Daoy (cell line): ENCODE data around the gene KNL1. TPM values are rescaled to one million over a fixed set of nuclear protein-coding genes. Genes with fewer than 3 reads are reported as not detected.
"Not testable (repeated sequence)": the region's sequence is repeated elsewhere in the genome, so short reads cannot be mapped to it uniquely, and the experiment has no call there.

Source experiments
- DNase-seq: peaks from one replicate; pipeline ENCODE4 v3.0.0-alpha.2; 2015; ENCODE audit warnings: low read depth
- total RNA-seq: library from RNA; depleted of rRNA; stranded (reverse); fragments of >200 nt; shearing (Covaris generic); gene quantifications from 2 replicates; pipeline ENCODE4 v1.2.3, GENCODE V29; 2014

The KNL1 gene
- total RNA-seq, 1 experiment from 2014 or later, result 43.4 TPM

GRCh38 chr15:40581796-40582195, 12.3 kb upstream of the KNL1 start:
- DNase-seq, result not testable (repeated sequence)

- peak; percentile 63 for DNase-seq
These were observed 11.3 kb upstream of the KNL1 start for GRCh38 chr15:40582726-40583246.

GRCh38 chr15:40584191-40584590, 9.9 kb upstream of the KNL1 start:
- DNase-seq, result no peak

GRCh38 chr15:40590667-40591050, 3.4 kb upstream of the KNL1 start:
- no peak for DNase-seq

GRCh38 chr15:40591389-40591788, 2.7 kb upstream of the KNL1 start:
- no peak for DNase-seq

GRCh38 chr15:40593165-40593564, 884 bp upstream of the KNL1 start:
- DNase-seq, result no peak

GRCh38 chr15:40594429-40594836, 384 bp downstream of the KNL1 start:
- DNase-seq, result peak; percentile 75

- DNase-seq, result no peak
These were observed 1.2 kb downstream of the KNL1 start for GRCh38 chr15:40595219-40595618.

GRCh38 chr15:40595773-40596172, 1.7 kb downstream of the KNL1 start:
- DNase-seq, result no peak

GRCh38 chr15:40597024-40597423, 3.0 kb downstream of the KNL1 start:
- no peak for DNase-seq

GRCh38 chr15:40598126-40598525, 4.1 kb downstream of the KNL1 start:
- DNase-seq, result no peak

- no peak for DNase-seq
These were observed 4.6 kb downstream of the KNL1 start for GRCh38 chr15:40598672-40599071.

GRCh38 chr15:40600956-40601355, 6.9 kb downstream of the KNL1 start:
- no peak for DNase-seq

- no peak for DNase-seq
These were observed 9.9 kb downstream of the KNL1 start for GRCh38 chr15:40603935-40604334.

- no peak for DNase-seq
These were observed 19.0 kb downstream of the KNL1 start for GRCh38 chr15:40613080-40613479.

- no peak for DNase-seq
These were observed 24.0 kb downstream of the KNL1 start for GRCh38 chr15:40618023-40618422.

- no peak for DNase-seq
These were observed 24.9 kb downstream of the KNL1 start for GRCh38 chr15:40618906-40619305.

GRCh38 chr15:40623361-40623760, 29.3 kb downstream of the KNL1 start:
- DNase-seq, result no peak

- no peak for DNase-seq
These were observed 36.3 kb downstream of the KNL1 start for GRCh38 chr15:40630313-40630712.

GRCh38 chr15:40633178-40633577, 39.1 kb downstream of the KNL1 start:
- DNase-seq, result no peak

GRCh38 chr15:40637221-40637745, 43.2 kb downstream of the KNL1 start:
- peak; percentile 5 for DNase-seq

GRCh38 chr15:40639677-40640076, 45.6 kb downstream of the KNL1 start:
- no peak for DNase-seq

GRCh38 chr15:40647523-40647922, 53.5 kb downstream of the KNL1 start:
- no peak for DNase-seq

- no peak for DNase-seq
These were observed 56.4 kb downstream of the KNL1 start for GRCh38 chr15:40650479-40650878.
